HG02571 (cell line): ENCODE measurements around the gene TMBIM6.
A peak's percentile ranks its signal among the peaks of the same experiment; 100 is the strongest.
"Not testable (repeated sequence)": the region's sequence is repeated elsewhere in the genome, so short reads cannot be mapped to it uniquely, and the experiment has no call there.

ENCODE experiments used
- ATAC-seq: cut with Tn5 transposase; IDR thresholded peaks from one replicate; pipeline ENCODE4 v1.9.1; 2021; ENCODE audit warnings: mild to moderate bottlenecking, moderate library complexity; ENCODE audit not compliant: unreplicated experiment

The TMBIM6 gene

GRCh38 chr12:49740930-49741881 lies at the start of gene TMBIM6:
TMBIM6 (plus strand) TSS chr12:49741557; CDS start chr12:49752494, 10,937 bp downstream.
- peak; percentile 93 for ATAC-seq

DNA sequence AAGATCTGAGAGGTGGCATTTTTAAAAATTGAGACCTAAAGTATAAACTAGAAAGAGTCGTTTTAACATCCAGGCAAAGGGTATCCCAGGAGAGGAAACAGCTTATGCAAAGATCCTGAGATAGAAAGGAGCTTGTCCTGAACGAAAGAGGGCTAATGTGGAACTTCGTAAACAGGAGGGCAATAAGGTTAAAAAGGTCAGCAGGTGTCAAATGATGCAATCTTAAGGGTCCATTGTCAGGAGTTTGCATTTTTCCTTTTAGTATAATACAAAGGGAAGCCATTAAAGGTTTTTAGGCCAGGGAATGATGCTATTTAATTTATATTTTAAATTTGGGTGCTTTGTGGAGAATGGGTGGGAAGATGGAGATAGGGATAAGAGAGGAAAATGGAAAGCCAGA lies 48.5 kb upstream of the TMBIM6 start:
- ATAC-seq: no peak

DNA sequence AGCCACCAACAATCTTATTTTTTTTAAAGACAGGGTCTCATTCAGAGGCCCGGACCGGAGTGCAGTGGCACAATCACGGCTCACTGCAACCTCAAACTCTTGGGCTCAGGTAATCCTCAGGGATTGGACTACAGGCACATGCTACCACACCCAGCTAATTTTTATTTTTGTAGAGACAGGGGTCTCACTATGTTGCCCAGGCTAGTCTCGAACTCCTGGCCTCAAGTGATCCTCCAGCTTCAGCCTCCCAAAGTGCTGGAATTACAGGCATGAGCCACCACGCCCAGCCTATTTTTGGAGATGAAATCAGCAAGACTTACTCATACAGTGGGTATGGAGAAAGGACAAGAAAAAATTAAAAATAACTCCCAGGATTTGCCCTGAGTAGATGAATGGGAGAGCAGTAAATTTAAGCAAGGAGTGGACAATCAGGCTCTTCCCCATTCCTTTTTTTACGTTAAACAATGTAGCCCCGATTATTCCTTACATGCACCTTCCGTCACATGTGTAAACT lies 47.4 kb upstream of the TMBIM6 start:
- ATAC-seq: no peak

- ATAC-seq: no peak
Observed at GRCh38 chr12:49696723-49697122, 44.6 kb upstream of the TMBIM6 start.

- no peak for ATAC-seq
Observed at GRCh38 chr12:49697808-49698207, 43.5 kb upstream of the TMBIM6 start.

GRCh38 chr12:49698619-49699545 lies 42.5 kb upstream of the TMBIM6 start:
- peak; percentile 47 for ATAC-seq

GRCh38 chr12:49702009-49702408 lies 39.3 kb upstream of the TMBIM6 start:
- ATAC-seq: no peak

GRCh38 chr12:49702676-49703215 lies 38.6 kb upstream of the TMBIM6 start:
- ATAC-seq: no peak

DNA sequence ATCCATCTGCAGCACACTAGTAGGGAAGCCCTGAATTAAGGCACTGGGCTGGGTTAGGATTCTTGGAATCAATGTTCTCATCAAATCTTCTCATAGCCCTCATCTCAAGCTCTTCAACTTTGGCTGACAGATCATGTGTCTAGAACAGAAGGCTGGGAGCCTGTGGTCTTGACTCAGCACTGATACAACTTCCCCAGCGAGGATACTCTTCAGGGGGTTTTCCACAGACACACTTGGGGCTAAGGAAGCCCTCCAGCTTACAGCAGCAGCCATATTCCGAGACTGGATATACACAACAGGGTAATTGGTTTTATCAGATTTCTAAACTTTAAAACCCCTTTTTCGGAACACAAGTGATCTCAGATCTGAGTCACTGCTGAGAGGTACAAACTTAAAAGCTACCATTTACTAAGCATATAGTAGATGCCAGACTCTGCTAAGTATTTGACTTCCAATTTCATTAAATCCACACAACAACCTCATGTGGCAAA lies 37.7 kb upstream of the TMBIM6 start:
- no peak for ATAC-seq

DNA sequence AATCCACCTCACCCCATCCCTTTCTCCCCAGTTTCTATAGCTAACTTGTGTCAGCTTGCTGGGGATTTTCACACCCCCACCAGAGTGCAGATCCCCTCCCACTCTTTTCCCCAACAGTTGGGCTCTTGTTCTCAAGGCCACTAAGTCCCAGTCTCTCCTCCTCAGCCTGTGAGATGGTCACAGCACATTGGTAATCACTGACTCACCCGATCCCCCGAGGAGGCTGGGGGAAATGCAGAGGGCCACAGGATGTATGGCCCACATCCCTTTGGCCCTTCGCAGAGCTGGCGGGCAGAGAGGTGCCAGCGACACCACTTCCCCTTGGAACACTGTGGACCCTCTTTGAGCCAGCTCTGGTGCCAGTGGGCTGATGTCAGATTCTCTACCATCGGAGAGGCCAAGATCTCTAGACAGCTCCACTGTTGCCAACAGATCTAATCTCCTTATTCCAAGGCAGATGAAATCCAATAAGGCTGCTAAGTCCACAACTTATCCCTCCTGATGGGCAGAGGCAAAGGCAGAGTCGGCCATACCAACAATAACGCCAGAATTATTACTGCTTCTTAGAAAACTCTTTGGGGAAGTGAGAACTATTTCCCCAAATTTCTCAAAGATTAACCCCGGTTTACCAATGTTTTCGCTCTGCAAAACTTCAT lies 35.8 kb upstream of the TMBIM6 start:
- no peak for ATAC-seq

- ATAC-seq: peak; percentile 18
Observed at GRCh38 chr12:49706351-49707127, 34.8 kb upstream of the TMBIM6 start.

DNA sequence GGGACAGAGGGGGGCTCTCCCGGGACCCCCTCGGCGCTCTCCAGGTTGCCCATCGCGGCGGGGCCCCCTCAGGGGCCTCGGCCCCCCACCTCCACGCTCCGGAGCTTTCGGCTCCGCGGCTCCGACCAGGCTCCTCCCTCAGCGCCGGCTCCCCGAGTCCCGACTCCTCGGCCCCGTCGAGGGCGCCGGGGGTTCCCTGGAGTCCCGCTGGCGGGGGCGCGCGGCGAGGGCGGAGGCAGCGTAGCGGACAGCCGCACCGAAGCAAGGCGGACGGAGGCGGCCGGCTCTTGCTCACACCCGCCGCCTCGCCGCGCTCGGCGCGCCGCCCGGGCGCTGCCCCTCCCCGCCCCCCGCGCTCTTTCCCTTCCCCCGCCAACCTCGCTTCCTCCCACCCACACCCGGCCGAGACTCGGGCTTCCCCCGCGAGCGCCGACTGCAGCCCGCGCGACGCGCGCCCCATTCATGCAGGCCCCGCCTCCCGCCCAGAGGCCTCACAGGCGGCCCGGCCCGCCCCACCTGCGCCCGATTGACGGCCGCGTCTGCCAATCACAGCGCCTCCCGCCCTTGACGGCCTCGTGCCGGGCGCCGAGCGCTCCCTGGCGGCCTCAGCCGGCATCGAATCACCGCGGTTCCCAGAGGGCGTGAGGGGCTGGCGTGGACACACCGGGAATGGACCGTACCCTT lies 34.1 kb upstream of the TMBIM6 start, which contains the start of gene FMNL3:
Gene FMNL3, minus strand, starts transcription at position 278 of the 684 bp plus-strand sequence. Its CDS starts 225 bp downstream, at position 53.
- peak; percentile 74 for ATAC-seq

- no peak for ATAC-seq
Observed at GRCh38 chr12:49707812-49708147, 33.6 kb upstream of the TMBIM6 start.

GRCh38 chr12:49708851-49709250 lies 32.5 kb upstream of the TMBIM6 start:
- no peak for ATAC-seq

- not testable (repeated sequence) for ATAC-seq
Observed at GRCh38 chr12:49713952-49714351, 27.4 kb upstream of the TMBIM6 start.

GRCh38 chr12:49716553-49716952 lies 24.8 kb upstream of the TMBIM6 start:
- ATAC-seq: peak; percentile 59

- not testable (repeated sequence) for ATAC-seq
Observed at GRCh38 chr12:49717800-49718199, 23.6 kb upstream of the TMBIM6 start.

DNA sequence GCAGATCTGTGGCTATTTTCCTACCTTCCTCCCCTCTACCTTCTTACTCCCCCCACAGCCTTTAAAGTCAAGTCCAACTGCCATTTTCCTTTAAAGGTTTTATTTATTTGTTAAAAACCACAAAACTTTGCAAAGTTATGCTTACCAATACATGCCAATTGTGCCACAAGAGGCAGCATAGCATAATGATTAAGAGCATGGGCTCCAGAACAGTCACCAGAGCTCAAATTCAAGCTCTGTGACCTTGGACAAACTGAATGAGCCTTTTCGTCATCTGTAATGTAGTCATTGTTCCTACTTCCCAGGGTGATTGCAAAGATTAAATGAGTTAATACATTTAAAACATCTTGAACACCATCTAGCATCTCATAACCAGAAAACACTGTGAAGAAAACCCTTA lies 21.1 kb upstream of the TMBIM6 start:
- ATAC-seq: no peak

- ATAC-seq: not testable (repeated sequence)
Observed at GRCh38 chr12:49721355-49721754, 20.0 kb upstream of the TMBIM6 start.
